HEK293 (cell line): ENCODE measurements around the gene VDR.

Experiments used
- CTCF ChIA-PET: fragments of 350-600 bp; formaldehyde crosslinking; extraction: SDS; loops from one replicate; lab custom pipeline; 2021; ENCODE audit warnings: antibody characterized with exemption; lab: Yijun Ruan, JAX
- POLR2A ChIA-PET: fragments of 300-600 bp; formaldehyde crosslinking; extraction: SDS; loops from one replicate; lab custom pipeline; 2020; ENCODE audit warnings: antibody characterized with exemption, inconsistent platforms; lab: Yijun Ruan, JAX
- H3K27ac ChIP-seq: fragments of 200-500 bp; sonication (Bioruptor generic); 2 replicates; pipeline ENCODE4 v1.5.1; 2014; ENCODE audit warnings: low read depth, low read length, control low read depth, inconsistent platforms; ENCODE audit errors: extremely low read depth
- H3K36me3 ChIP-seq, 2 experiments: fragments of 200-500 bp in 1 of 2; sonication (Bioruptor generic) in 1 of 2; 1 replicate in 1 of 2; 2 replicates in 1 of 2; pipeline ENCODE4 v1.5.1; 2014 to 2017; ENCODE audit warnings: inconsistent platforms in 2 of 2, low read length in 2 of 2; ENCODE audit not compliant: control insufficient read depth in 2 of 2, insufficient read depth in 1 of 2
- H3K4me1 ChIP-seq: fragments of 200-500 bp; sonication (Bioruptor generic); 2 replicates; pipeline ENCODE4 v1.5.1; 2014; ENCODE audit warnings: mild to moderate bottlenecking, low read length, inconsistent platforms; ENCODE audit not compliant: control insufficient read depth, insufficient read depth
- H3K4me3 ChIP-seq: 2 replicates; pipeline ENCODE4 v1.5.1; 2011; ENCODE audit warnings: low read depth, mild to moderate bottlenecking, control low read depth, low read length, moderate library complexity
- H3K9me3 ChIP-seq: fragments of 200-500 bp; sonication (Bioruptor generic); 2 replicates; pipeline ENCODE4 v1.5.1; 2014; ENCODE audit warnings: low read depth, low read length, inconsistent platforms; ENCODE audit not compliant: control insufficient read depth, insufficient read depth
- KLF9 ChIP-seq: fragments of 450-650 bp; formaldehyde crosslinking; IDR thresholded peaks from 2 replicates; pipeline ENCODE4 v1.5.1; 2016; ENCODE audit warnings: missing biosample characterization, missing genetic modification characterization, low read depth
- OSR2 ChIP-seq: fragments of 450-650 bp; formaldehyde crosslinking; IDR thresholded peaks from 2 replicates; pipeline ENCODE4 v1.5.1; 2016; ENCODE audit warnings: missing biosample characterization, missing genetic modification characterization
- ZBTB48 ChIP-seq: fragments of 450-650 bp; formaldehyde crosslinking; IDR thresholded peaks from 2 replicates; pipeline ENCODE4 v1.5.1; 2016; ENCODE audit warnings: missing biosample characterization, missing genetic modification characterization
- ZBTB7A ChIP-seq: fragments of 450-650 bp; formaldehyde crosslinking; IDR thresholded peaks from 2 replicates; pipeline ENCODE4 v1.5.1; 2016; ENCODE audit warnings: low read depth, missing biosample characterization, missing genetic modification characterization
- ZFP3 ChIP-seq: fragments of 450-650 bp; formaldehyde crosslinking; IDR thresholded peaks from 2 replicates; pipeline ENCODE4 v1.5.1; 2016; ENCODE audit warnings: low read depth, missing biosample characterization, missing genetic modification characterization
- ZIC2 ChIP-seq: fragments of 450-650 bp; formaldehyde crosslinking; IDR thresholded peaks from 2 replicates; pipeline ENCODE4 v1.5.1; 2016; ENCODE audit warnings: missing biosample characterization, missing genetic modification characterization
- ZNF23 ChIP-seq: fragments of 450-650 bp; formaldehyde crosslinking; IDR thresholded peaks from 2 replicates; pipeline ENCODE4 v1.5.1; 2016; ENCODE audit warnings: missing biosample characterization, missing genetic modification characterization, borderline replicate concordance
- ZNF555 ChIP-seq: fragments of 450-650 bp; formaldehyde crosslinking; conservative IDR thresholded peaks from 2 replicates; pipeline ENCODE4 v1.5.1; 2017; ENCODE audit warnings: missing biosample characterization, mild to moderate bottlenecking, missing genetic modification characterization, inconsistent platforms
- ZNF624 ChIP-seq: fragments of 450-650 bp; formaldehyde crosslinking; IDR thresholded peaks from 2 replicates; pipeline ENCODE4 v1.5.1; 2017; ENCODE audit warnings: missing biosample characterization, missing genetic modification characterization
- ZNF660 ChIP-seq: fragments of 450-650 bp; IDR thresholded peaks from 2 replicates; pipeline ENCODE4 v1.5.1; 2018; ENCODE audit warnings: missing biosample characterization, mild to moderate bottlenecking, missing genetic modification characterization
- ZNF76 ChIP-seq: fragments of 450-650 bp; formaldehyde crosslinking; IDR thresholded peaks from 2 replicates; pipeline ENCODE4; 2016; ENCODE audit warnings: low read depth, missing biosample characterization, missing genetic modification characterization, borderline replicate concordance
- ZNF768 ChIP-seq: fragments of 450-650 bp; formaldehyde crosslinking; IDR thresholded peaks from 2 replicates; pipeline ENCODE4 v1.5.1; 2018; ENCODE audit warnings: missing biosample characterization, mild to moderate bottlenecking, missing genetic modification characterization
- TF ChIP-seq, protein P1 (sequence below): fragments of 450-650 bp; formaldehyde crosslinking; IDR thresholded peaks from 2 replicates; pipeline ENCODE4 v1.5.1; 2017; ENCODE audit warnings: missing biosample characterization, missing genetic modification characterization
- TF ChIP-seq, protein P2 (sequence below): fragments of 450-650 bp; formaldehyde crosslinking; IDR thresholded peaks from 2 replicates; pipeline ENCODE4 v1.5.1; 2016; ENCODE audit warnings: missing biosample characterization, missing genetic modification characterization

The VDR gene

DNA sequence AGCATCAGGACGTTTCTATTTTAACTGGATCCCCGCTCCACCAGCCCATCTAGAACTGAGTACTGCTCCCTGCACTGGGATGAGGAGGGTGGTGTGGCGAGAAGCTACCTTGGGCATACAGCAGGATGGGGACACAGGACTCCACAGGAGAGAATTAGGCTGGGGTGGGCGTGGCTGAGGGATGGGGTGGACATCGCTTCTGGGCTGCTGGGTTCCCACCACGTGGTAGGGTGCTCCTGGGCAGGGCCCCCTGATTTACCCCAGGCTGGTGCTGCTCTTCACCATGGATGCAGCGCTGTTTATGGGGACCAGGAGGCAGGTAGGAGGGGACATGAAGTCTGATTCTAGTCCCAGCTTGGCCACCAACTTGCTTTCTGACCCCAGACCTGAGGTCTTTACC lies 41.9 kb downstream of the VDR start:
- no peak overlapping the region for H3K4me3 ChIP-seq
- H3K27ac ChIP-seq = no peak overlapping the region
- CTCF ChIA-PET = no interaction called here
- no peaks in the 10 kb centered on the region for H3K36me3 ChIP-seq
- no peaks in the 10 kb centered on the region for H3K9me3 ChIP-seq
- H3K4me1 ChIP-seq = no peaks in the 10 kb centered on the region
- TF ChIP-seq ZBTB48 (no peak), ZNF23 (no peak), OSR2 (tag by site-specific recombination) (no peak), KLF9 (tag by site-specific recombination) (peak; percentile 47; the same call in 1 of the 2 replicates), ZNF624 (no peak)
- TF ChIP-seq, protein P1, sequence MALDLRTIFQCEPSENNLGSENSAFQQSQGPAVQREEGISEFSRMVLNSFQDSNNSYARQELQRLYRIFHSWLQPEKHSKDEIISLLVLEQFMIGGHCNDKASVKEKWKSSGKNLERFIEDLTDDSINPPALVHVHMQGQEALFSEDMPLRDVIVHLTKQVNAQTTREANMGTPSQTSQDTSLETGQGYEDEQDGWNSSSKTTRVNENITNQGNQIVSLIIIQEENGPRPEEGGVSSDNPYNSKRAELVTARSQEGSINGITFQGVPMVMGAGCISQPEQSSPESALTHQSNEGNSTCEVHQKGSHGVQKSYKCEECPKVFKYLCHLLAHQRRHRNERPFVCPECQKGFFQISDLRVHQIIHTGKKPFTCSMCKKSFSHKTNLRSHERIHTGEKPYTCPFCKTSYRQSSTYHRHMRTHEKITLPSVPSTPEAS (tag by site-specific recombination) = no peak
- POLR2A ChIA-PET = no interaction called here

DNA sequence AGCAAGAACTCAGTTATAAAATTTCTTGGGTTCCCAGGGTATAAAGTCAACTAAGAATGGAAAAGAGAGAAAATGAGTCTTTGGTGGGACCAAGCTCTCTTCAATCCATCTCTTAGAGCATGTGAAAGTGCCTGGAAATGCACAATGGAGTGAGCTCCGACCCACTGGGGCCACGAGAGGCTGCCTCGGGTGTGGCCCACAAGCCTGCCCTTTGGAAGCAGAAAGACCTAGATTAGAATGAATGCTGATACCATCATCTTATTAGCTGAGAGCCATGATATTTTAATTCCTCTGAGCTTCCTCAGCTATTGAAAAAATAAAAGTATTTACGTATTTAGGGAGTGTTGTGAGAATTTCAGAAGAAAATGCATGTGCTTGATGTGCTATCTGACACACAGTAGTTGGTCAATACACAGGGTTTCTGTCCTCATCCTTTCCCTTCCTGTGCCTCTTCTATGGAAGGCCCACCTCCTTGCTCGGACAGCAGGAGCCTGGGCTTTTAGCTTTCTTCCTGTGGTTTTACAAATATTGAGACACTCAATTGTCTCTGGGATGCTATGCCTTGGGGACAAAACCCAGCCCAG lies 42.5 kb downstream of the VDR start:
- no peak overlapping the region for H3K4me3 ChIP-seq
- TF ChIP-seq ZIC2 (tag by site-specific recombination) (peak; percentile 86), ZNF76 (tag by site-specific recombination) (no peak)
- TF ChIP-seq, all 188 proteins: peak for 1
- ChIA-PET CTCF (interaction anchor here (0.7 to 1.3 kb wide), 3 partner anchors 8 to 145 kb away, joined by 3 to 8 read pairs (median 3); no protein-coding TSS in a partner anchor), POLR2A (no interaction called here)
- H3K9me3 ChIP-seq = no peaks in the 10 kb centered on the region
- H3K36me3 ChIP-seq = no peaks in the 10 kb centered on the region
- H3K27ac ChIP-seq = no peak overlapping the region
- H3K4me1 ChIP-seq = no peaks in the 10 kb centered on the region

DNA sequence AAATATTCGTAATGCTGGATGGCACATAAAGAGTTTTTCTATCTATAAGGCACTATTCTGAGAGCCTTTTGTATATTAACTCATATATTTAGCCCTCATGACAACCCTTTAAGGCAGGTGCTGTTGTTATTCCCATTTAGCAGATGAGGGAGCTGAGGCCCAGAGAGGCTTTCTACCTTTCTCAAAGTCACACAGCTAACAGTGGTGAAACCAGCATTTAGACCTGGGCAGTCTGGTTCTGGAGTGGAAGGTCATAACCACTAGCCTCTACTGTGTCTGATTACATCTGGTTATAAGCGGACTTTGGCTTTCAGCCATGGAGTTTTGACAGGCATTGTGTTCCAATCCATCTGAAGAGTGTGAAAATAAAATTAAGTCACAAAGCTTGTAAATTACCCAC lies 43.9 kb downstream of the VDR start:
- Histone ChIP-seq H3K36me3 (no peaks in the 10 kb centered on the region), H3K27ac (no peak overlapping the region), H3K9me3 (no peaks in the 10 kb centered on the region), H3K4me1 (no peaks in the 10 kb centered on the region), H3K4me3 (no peak overlapping the region)
- TF ChIP-seq ZFP3 (tag by site-specific recombination) = no peak
- TF ChIP-seq ZNF768 = peak; percentile 39; the same call in 1 of the 2 replicates
- POLR2A ChIA-PET = no interaction called here
- CTCF ChIA-PET = interaction anchor here (0.6 to 1.3 kb wide), 4 partner anchors 9 to 304 kb away, joined by 3 to 8 read pairs (median 4); no protein-coding TSS in a partner anchor

DNA sequence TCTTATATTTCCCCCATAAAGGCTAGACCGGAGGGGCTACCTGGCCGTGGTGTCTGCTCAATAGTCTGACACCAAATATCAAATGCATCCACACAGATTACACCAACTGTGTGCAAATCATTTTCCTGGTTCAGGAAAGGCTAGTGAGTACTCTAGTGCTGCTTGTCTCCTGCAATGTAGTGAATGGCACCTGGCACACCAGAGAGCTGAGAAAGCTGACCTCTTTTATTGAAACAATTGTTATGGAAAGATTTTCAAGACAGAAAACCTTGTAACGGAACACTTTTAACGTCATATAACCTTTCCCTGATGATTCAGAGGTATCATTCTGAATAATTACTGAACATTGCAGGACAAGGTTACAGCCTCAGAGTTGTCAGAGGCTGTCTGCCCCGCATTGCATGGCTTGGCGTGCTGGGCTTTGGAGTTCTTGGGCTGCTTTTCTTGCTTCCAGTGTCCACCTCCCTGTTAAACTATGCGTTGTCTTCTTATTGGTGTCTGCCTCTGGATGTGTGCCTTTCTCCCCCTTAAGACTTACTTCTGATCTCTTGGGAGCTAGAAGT lies 44.4 kb downstream of the VDR start:
- POLR2A ChIA-PET = no interaction called here
- TF ChIP-seq ZBTB7A (tag by site-specific recombination) = no peak
- TF ChIP-seq ZNF555 = no peak
- TF ChIP-seq, protein P2, sequence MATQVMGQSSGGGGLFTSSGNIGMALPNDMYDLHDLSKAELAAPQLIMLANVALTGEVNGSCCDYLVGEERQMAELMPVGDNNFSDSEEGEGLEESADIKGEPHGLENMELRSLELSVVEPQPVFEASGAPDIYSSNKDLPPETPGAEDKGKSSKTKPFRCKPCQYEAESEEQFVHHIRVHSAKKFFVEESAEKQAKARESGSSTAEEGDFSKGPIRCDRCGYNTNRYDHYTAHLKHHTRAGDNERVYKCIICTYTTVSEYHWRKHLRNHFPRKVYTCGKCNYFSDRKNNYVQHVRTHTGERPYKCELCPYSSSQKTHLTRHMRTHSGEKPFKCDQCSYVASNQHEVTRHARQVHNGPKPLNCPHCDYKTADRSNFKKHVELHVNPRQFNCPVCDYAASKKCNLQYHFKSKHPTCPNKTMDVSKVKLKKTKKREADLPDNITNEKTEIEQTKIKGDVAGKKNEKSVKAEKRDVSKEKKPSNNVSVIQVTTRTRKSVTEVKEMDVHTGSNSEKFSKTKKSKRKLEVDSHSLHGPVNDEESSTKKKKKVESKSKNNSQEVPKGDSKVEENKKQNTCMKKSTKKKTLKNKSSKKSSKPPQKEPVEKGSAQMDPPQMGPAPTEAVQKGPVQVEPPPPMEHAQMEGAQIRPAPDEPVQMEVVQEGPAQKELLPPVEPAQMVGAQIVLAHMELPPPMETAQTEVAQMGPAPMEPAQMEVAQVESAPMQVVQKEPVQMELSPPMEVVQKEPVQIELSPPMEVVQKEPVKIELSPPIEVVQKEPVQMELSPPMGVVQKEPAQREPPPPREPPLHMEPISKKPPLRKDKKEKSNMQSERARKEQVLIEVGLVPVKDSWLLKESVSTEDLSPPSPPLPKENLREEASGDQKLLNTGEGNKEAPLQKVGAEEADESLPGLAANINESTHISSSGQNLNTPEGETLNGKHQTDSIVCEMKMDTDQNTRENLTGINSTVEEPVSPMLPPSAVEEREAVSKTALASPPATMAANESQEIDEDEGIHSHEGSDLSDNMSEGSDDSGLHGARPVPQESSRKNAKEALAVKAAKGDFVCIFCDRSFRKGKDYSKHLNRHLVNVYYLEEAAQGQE (tag by site-specific recombination) = no peak
- no peak for TF ChIP-seq ZNF660 (tag by site-specific recombination)
- CTCF ChIA-PET = interaction anchor here (0.6 kb wide), 4 partner anchors 56 to 304 kb away, joined by 3 to 4 read pairs (median 4); no protein-coding TSS in a partner anchor
- H3K36me3 ChIP-seq = no peaks in the 10 kb centered on the region
- H3K27ac ChIP-seq = no peak overlapping the region
- no peaks in the 10 kb centered on the region for H3K9me3 ChIP-seq
- no peak overlapping the region for H3K4me3 ChIP-seq
- no peaks in the 10 kb centered on the region for H3K4me1 ChIP-seq
